ENCODE results near the gene KRTAP27-1.

Gene KRTAP27-1

DNA sequence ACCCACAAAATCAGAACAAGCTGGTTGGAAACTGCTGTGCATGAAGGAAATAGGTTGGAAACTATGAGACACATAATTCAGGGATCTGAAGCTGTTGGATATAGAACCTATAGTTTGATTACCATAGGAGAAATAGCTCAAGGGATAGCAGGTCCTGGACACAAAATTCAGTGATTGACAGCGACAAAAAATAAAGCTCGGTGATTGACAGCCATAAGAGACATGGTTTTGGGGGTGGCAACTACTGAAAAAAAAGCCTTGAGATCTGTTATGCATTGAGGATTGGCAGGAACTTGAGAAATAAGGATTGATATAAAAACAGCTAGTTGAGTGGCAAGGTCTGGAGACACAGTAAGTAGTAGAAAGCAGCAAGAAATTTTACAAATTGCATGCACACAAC lies 48.3 kb downstream of the KRTAP27-1 start, which contains the start of gene KRTAP25-1:
Gene KRTAP25-1 (minus strand): TSS at position 300 of the 400 bp plus-strand sequence. CDS start 24 bp downstream, at position 276.
- DNase-seq (ENCODE audit: low read depth in 2 of 2): no peak
